Activated CD4-positive, alpha-beta T cell treated with anti-CD3 and anti-CD28 coated beads for 36 hours (primary cell): ENCODE measurements around the gene CAMKK2. TPM values are rescaled to one million over a fixed set of nuclear protein-coding genes. Genes with fewer than 3 reads are reported as not detected.

ENCODE experiments used
- ATAC-seq: fragments of 200-7000 bp; cut with Tn5 transposase; one replicate; pipeline ENCODE4 v1.10.0; 2021; ENCODE audit warnings: mild to moderate bottlenecking, moderate library complexity
- CTCF ChIA-PET: fragments of 350-600 bp; sonication (Branson Sonifier 250); formaldehyde crosslinking; loops from one replicate; lab custom pipeline; 2021; ENCODE audit warnings: antibody characterized with exemption; lab: Charles Lee
- POLR2A ChIA-PET: fragments of 350-600 bp; sonication (Branson Sonifier 250); formaldehyde crosslinking; loops from one replicate; lab custom pipeline; 2021; ENCODE audit warnings: antibody characterized with exemption, inconsistent platforms; lab: Charles Lee
- DNase-seq: peaks from one replicate; pipeline ENCODE4 v3.0.0-alpha.2; 2020
- H3K27ac Mint-ChIP-seq: one replicate; pipeline ENCODE4 v1.8.0; 2021; ENCODE audit warnings: mixed read lengths
- H3K27me3 Mint-ChIP-seq: one replicate; pipeline ENCODE4 v1.8.0; 2021; ENCODE audit warnings: mixed read lengths
- H3K36me3 Mint-ChIP-seq: one replicate; pipeline ENCODE4 v1.8.0; 2021; ENCODE audit warnings: low read depth, mixed read lengths
- H3K4me1 Mint-ChIP-seq: one replicate; pipeline ENCODE4 v1.8.0; 2021; ENCODE audit warnings: mixed read lengths
- H3K4me3 Mint-ChIP-seq: one replicate; pipeline ENCODE4 v1.8.0; 2021; ENCODE audit warnings: mild to moderate bottlenecking, moderate library complexity, mixed read lengths
- H3K9me3 Mint-ChIP-seq: one replicate; pipeline ENCODE4 v1.8.0; 2021; ENCODE audit warnings: low read depth, mixed read lengths
- intact Hi-C, 2 experiments: fragments of 100-400 bp; cut with DNase I in 1 of 2; cut with micrococcal nuclease in 1 of 2; formaldehyde crosslinking; loops; one replicate each; pipeline versions ENCODE4 v1.14.2 to v1.15.1; 2022 to 2024; cut with DNase I, micrococcal nuclease
- total RNA-seq, 2 experiments: library from RNA; stranded (reverse); gene quantifications; one replicate each; pipeline ENCODE4 v1.2.3, GENCODE V29; 2021

The CAMKK2 gene
- 10 to 100 TPM; 24.2 to 30.3 TPM for total RNA-seq

DNA sequence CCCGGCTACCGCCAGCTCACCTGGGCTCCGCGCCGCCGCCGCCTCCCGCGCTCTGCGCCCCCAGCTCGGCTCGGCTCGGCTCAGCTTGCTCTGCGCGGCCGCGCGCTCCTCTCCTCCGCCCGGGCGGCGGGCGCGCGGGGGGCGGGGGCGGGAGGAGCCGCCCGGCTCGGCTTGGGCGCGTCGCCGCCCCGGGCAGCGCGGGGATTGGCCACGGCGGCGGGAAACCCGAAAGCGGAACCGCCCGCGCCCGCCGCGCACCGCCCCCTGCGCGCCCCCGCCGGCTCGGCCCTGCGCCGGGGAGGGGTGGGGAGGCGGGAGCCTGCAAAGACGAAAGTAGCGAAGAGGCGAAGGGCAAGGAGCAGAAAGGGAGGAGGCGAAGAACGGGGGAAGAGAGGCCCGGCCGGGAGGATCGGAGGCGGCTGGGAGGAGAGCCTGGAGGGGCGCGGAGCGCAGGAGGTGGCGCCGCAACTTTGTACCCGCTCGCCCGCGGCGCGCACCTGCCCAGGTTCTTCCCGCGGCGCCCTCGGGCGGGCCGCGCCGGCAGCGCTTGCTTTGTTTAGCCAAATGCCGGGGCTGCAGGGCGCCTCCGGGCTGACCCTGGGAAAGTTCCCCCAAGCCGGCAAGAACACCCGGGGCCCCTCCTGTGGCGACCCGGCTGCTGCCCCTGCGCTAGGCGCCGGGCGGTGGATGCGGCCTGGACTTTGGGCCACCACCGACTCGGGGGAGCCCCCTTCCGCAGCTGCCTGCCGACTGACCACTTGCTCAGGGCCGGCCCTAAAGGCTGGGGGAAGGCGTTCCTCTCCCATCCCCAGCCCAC is at the start of gene CAMKK2:
TSS of gene CAMKK2 (minus strand) at position 92 of the 817 bp plus-strand sequence. CDS start 22,183 bp downstream, outside the sequence.
- Mint-ChIP-seq H3K4me3 (peak within 1 kb of the TSS; percentile 88), H3K4me1 (peaks cover 20% of the 10 kb centered on the region), H3K27ac (peak within 1 kb of the TSS; percentile 80), H3K9me3 (no peaks in the 10 kb centered on the region), H3K27me3 (no peaks in the 10 kb centered on the region), H3K36me3 (peaks cover 9% of the 10 kb centered on the region)
- CTCF ChIA-PET: interaction anchor here (0.9 to 1.1 kb wide), 2 partner anchors 50 to 167 kb away, joined by 4 to 5 read pairs; no protein-coding TSS in a partner anchor
- DNase-seq (peak; percentile 92), ATAC-seq (peak; percentile 86)
- POLR2A ChIA-PET: interaction anchor here (1.0 kb wide), 1 partner anchor 104 kb away, joined by 5 read pairs; no protein-coding TSS in a partner anchor
- intact Hi-C loops: loop anchor here (1.0 to 5.0 kb wide), 17 partner anchors 37 to 781 kb away; partner anchors contain the start of genes ANAPC5 (in 2 of the 2), ACADS (in 1 of the 2), C12orf43 (in 1 of the 2) and KDM2B (in 1 of the 2)

DNA sequence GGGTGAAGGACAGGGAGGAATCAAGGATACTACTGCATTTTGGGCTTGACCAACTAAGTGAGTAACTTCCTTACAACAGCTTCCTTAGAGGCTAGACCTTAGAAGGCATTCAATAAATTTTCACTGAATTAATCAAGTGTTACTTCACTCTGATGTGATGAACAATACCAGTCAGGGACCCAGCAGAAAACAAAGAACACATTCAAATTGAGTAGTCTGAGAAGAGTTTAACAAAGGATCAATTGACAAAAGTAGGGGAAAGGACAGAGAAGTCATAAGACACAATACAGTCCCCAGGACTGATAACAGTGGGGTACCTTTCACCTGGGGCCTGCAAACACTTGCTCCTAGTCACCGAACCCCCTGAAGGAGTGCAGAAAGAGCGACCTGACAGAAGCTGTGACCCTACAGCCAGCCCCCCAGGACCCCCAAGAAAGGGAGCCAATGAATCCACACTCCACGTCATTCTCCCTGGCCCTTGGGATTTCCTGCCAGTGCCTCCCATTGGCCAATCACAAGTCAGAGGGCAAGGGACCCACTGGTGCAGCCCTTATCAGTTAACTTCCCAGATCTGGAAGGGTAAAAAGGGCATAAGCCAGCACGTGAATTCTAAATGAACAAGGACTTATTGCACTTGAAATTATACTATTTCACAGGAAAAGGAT is 48.8 kb upstream of the CAMKK2 start:
- Mint-ChIP-seq H3K27me3 (no peaks in the 10 kb centered on the region), H3K27ac (peak overlapping the region; percentile 30), H3K9me3 (no peaks in the 10 kb centered on the region), H3K4me3 (no peak overlapping the region), H3K4me1 (peaks cover 16% of the 10 kb centered on the region), H3K36me3 (peaks cover 47% of the 10 kb centered on the region)
- no peak for ATAC-seq
- POLR2A ChIA-PET: no interaction called here
- CTCF ChIA-PET: interaction anchor here (1.9 to 2.0 kb wide), 2 partner anchors 10 to 97 kb away, joined by 4 to 6 read pairs; no protein-coding TSS in a partner anchor
- DNase-seq: no peak
- intact Hi-C loops: no loop called here

GRCh38 chr12:121344506-121344905 is 48.0 kb upstream of the CAMKK2 start:
- DNase-seq (no peak), ATAC-seq (no peak)
- intact Hi-C loops: no loop called here
- Mint-ChIP-seq H3K27me3 (no peaks in the 10 kb centered on the region), H3K36me3 (peaks cover 48% of the 10 kb centered on the region), H3K4me3 (no peak overlapping the region), H3K4me1 (peaks cover 12% of the 10 kb centered on the region), H3K27ac (peak overlapping the region; percentile 26), H3K9me3 (no peaks in the 10 kb centered on the region)
- ChIA-PET CTCF (interaction anchor here (0.6 to 2.0 kb wide), 3 partner anchors 10 to 373 kb away, joined by 4 to 6 read pairs (median 4); no protein-coding TSS in a partner anchor), POLR2A (no interaction called here)

DNA sequence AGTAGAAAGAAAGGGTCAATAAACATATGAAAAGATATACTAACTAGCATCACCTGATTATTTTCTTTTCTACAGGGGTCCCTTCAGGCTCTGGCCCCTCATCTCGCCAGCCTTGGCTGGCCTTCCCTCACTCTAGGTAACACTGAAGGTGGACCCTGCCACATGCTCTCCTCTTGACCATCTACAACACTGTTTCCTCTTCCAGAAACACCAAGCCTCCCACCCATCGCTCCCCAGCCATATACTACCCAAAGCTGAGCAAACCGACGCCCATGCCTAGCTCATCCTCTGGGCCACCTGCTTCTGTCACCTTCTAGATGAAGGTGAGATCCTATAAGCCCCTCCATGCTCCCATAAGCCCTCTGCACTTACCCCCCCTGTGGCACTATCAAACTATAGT is 40.9 kb upstream of the CAMKK2 start:
- POLR2A ChIA-PET: interaction anchor here (0.7 to 0.9 kb wide), 2 partner anchors 63 to 64 kb away, joined by 3 read pairs; partner anchors contain the start of gene RNF34
- Mint-ChIP-seq H3K9me3 (no peaks in the 10 kb centered on the region), H3K4me1 (no peaks in the 10 kb centered on the region), H3K36me3 (peaks cover 46% of the 10 kb centered on the region), H3K27ac (peak overlapping the region; percentile 9), H3K4me3 (no peak overlapping the region), H3K27me3 (no peaks in the 10 kb centered on the region)
- CTCF ChIA-PET: interaction anchor here (0.6 to 5.2 kb wide), 3 partner anchors 18 to 1986 kb away, joined by 3 to 55 read pairs (median 5); no protein-coding TSS in a partner anchor
- DNase-seq (no peak), ATAC-seq (no peak)
- intact Hi-C loops: no loop called here

DNA sequence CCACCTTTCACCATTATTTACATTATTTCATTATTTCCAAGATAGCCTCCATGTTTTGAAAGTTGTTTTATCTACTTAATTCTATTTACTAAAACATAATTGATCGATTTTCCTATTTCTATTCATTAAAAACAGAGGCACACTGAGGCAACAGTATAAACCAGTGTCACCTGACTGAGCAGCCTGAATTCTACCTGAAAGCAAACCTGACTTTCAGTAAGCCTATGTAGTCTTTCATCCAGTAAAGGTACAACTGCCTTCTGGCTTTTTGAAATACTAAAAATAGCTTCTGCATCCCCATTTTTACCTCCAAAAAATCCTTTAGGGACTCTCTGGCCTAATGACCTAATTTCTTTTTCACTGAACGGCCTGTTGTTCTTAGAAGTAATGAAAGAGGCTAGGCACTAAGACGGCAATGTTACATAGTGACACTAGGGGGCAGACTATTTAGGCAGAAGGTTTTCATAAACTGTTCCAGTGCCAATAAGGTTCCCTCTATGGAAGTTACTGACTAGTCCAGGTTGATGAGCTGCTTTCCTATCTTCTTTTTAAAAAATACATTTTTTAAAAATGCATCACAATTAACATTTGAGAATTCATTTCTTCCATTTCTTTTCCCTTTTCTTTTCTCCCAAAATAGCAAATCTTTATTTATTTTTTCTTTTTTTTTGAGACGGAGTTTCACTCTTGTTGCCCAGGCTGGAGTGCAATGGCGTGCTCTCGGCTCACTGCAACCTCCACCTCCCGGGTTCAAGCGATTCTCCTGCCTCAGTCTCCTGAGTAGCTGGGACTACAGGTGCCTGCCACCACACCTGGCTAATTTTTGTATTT is 38.2 kb upstream of the CAMKK2 start:
- DNase-seq (no peak), ATAC-seq (peak; percentile 83)
- H3K27ac Mint-ChIP-seq: no peak overlapping the region
- intact Hi-C loops: loop anchor here (1.0 to 5.0 kb wide), 4 partner anchors 38 to 109 kb away; partner anchors contain the start of genes RNF34 (in 2 of the 2) and CAMKK2 (in 1 of the 2)
- H3K4me1 Mint-ChIP-seq: no peaks in the 10 kb centered on the region
- peaks cover 38% of the 10 kb centered on the region for H3K36me3 Mint-ChIP-seq
- H3K4me3 Mint-ChIP-seq: no peak overlapping the region
- H3K27me3 Mint-ChIP-seq: no peaks in the 10 kb centered on the region
- CTCF ChIA-PET: interaction anchor here (0.6 to 5.2 kb wide), 35 partner anchors 9 to 842 kb away, joined by 3 to 55 read pairs (median 4); no protein-coding TSS in a partner anchor
- H3K9me3 Mint-ChIP-seq: no peaks in the 10 kb centered on the region
- POLR2A ChIA-PET: interaction anchor here (0.5 to 1.0 kb wide), 4 partner anchors 15 to 280 kb away, joined by 3 to 7 read pairs (median 3); partner anchors contain the start of gene ANAPC5

- no peak overlapping the region for H3K27ac Mint-ChIP-seq
- no peak for DNase-seq
- H3K9me3 Mint-ChIP-seq: no peaks in the 10 kb centered on the region
- POLR2A ChIA-PET: no interaction called here
- H3K27me3 Mint-ChIP-seq: no peaks in the 10 kb centered on the region
- H3K4me3 Mint-ChIP-seq: no peak overlapping the region
- no peak for ATAC-seq
- CTCF ChIA-PET: interaction anchor here (0.6 to 5.2 kb wide), 12 partner anchors 14 to 156 kb away, joined by 3 to 55 read pairs (median 4); no protein-coding TSS in a partner anchor
- peaks cover 41% of the 10 kb centered on the region for H3K36me3 Mint-ChIP-seq
- intact Hi-C loops: loop anchor here (1.0 to 5.0 kb wide), 4 partner anchors 37 to 110 kb away; partner anchors contain the start of genes RNF34 (in 2 of the 2) and CAMKK2 (in 1 of the 2)
- no peaks in the 10 kb centered on the region for H3K4me1 Mint-ChIP-seq
Observed at GRCh38 chr12:121333747-121334146, 37.2 kb upstream of the CAMKK2 start.

- peaks cover 56% of the 10 kb centered on the region for H3K36me3 Mint-ChIP-seq
- H3K9me3 Mint-ChIP-seq: no peaks in the 10 kb centered on the region
- CTCF ChIA-PET: interaction anchor here (1.2 to 1.4 kb wide), 3 partner anchors 11 to 111 kb away, joined by 3 to 4 read pairs (median 3); no protein-coding TSS in a partner anchor
- intact Hi-C loops: loop anchor here in 1 of 2 experiments (5.0 kb wide), 1 partner anchor 71 kb away; the partner anchor contains the start of gene RNF34
- no peak for ATAC-seq
- no peaks in the 10 kb centered on the region for H3K27me3 Mint-ChIP-seq
- DNase-seq: no peak
- H3K27ac Mint-ChIP-seq: no peak overlapping the region
- POLR2A ChIA-PET: interaction anchor here (0.6 kb wide), 1 partner anchor 8 kb away, joined by 3 read pairs; no protein-coding TSS in a partner anchor
- no peak overlapping the region for H3K4me3 Mint-ChIP-seq
- H3K4me1 Mint-ChIP-seq: no peaks in the 10 kb centered on the region
Observed at GRCh38 chr12:121331248-121331647, 34.7 kb upstream of the CAMKK2 start.

- peaks cover 62% of the 10 kb centered on the region for H3K36me3 Mint-ChIP-seq
- H3K4me3 Mint-ChIP-seq: no peak overlapping the region
- DNase-seq (no peak), ATAC-seq (no peak)
- ChIA-PET CTCF (interaction anchor here (1.2 kb wide), 1 partner anchor 112 kb away, joined by 3 read pairs; no protein-coding TSS in a partner anchor), POLR2A (no interaction called here)
- H3K27ac Mint-ChIP-seq: no peak overlapping the region
- H3K4me1 Mint-ChIP-seq: no peaks in the 10 kb centered on the region
- H3K9me3 Mint-ChIP-seq: no peaks in the 10 kb centered on the region
- H3K27me3 Mint-ChIP-seq: no peaks in the 10 kb centered on the region
- intact Hi-C loops: loop anchor here in 1 of 2 experiments (5.0 kb wide), 1 partner anchor 72 kb away; the partner anchor contains the start of gene RNF34
Observed at GRCh38 chr12:121330692-121331091, 34.2 kb upstream of the CAMKK2 start.

- Mint-ChIP-seq H3K4me3 (no peak overlapping the region), H3K27ac (no peak overlapping the region), H3K36me3 (peaks cover 57% of the 10 kb centered on the region), H3K4me1 (no peaks in the 10 kb centered on the region), H3K9me3 (no peaks in the 10 kb centered on the region), H3K27me3 (no peaks in the 10 kb centered on the region)
- ATAC-seq (no peak), DNase-seq (no peak)
- POLR2A ChIA-PET: no interaction called here
- CTCF ChIA-PET: no interaction called here
- intact Hi-C loops: loop anchor here in 1 of 2 experiments (5.0 kb wide), 1 partner anchor 72 kb away; the partner anchor contains the start of gene RNF34
Observed at GRCh38 chr12:121330195-121330594, 33.7 kb upstream of the CAMKK2 start.

DNA sequence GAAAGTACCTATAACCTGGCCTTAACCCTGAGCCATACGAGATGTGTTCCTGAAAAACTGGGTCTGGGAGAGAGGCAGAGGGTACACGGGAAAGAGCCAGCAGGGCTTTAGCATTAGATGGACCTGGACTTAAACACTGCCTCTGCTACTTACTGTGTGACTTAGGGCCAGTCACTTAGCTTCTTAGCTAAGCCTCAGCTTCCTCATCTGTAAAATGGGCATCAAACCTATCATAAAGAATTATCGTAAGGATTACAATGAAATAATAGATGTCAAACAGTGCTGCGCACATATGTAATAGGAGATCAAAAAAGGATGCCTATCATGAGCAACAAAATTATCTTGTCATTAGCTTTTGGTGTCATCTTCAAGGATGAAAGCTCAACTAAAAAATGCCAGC is 32.1 kb upstream of the CAMKK2 start:
- ATAC-seq (no peak), DNase-seq (no peak)
- CTCF ChIA-PET: interaction anchor here (0.8 kb wide), 1 partner anchor 114 kb away, joined by 3 read pairs; no protein-coding TSS in a partner anchor
- H3K27me3 Mint-ChIP-seq: no peaks in the 10 kb centered on the region
- H3K9me3 Mint-ChIP-seq: no peaks in the 10 kb centered on the region
- H3K4me3 Mint-ChIP-seq: no peak overlapping the region
- intact Hi-C loops: no loop called here
- H3K36me3 Mint-ChIP-seq: peaks cover 57% of the 10 kb centered on the region
- H3K27ac Mint-ChIP-seq: no peak overlapping the region
- H3K4me1 Mint-ChIP-seq: no peaks in the 10 kb centered on the region
- POLR2A ChIA-PET: no interaction called here
